Neuronal stem cell (in vitro differentiated cells): Measurements from ENCODE around the gene EPS8L3.
"Not testable (repeated sequence)": the region's sequence is repeated elsewhere in the genome, so short reads cannot be mapped to it uniquely, and the experiment has no call there.

ENCODE experiments used
- DNase-seq: peaks from one replicate; pipeline ENCODE4 v3.0.0-alpha.2; 2013; ENCODE audit warnings: low spot score
- H2AFZ ChIP-seq: one replicate; pipeline ENCODE4 v1.6.1; 2013; ENCODE audit warnings: mild to moderate bottlenecking, low read length, inconsistent platforms
- H2AK5ac ChIP-seq: 2 replicates; pipeline ENCODE4 v1.6.1; 2013; ENCODE audit warnings: low read depth, mild to moderate bottlenecking, inconsistent platforms, low read length, moderate library complexity, mixed read lengths
- H2BK120ac ChIP-seq: 2 replicates; pipeline ENCODE4 v1.6.1; 2013; ENCODE audit warnings: low read depth, mild to moderate bottlenecking, inconsistent platforms, low read length, moderate library complexity, mixed read lengths
- H2BK12ac ChIP-seq: one replicate; pipeline ENCODE4 v1.6.1; 2013; ENCODE audit warnings: low read length, inconsistent platforms
- H2BK15ac ChIP-seq: 2 replicates; pipeline ENCODE4 v1.6.1; 2013; ENCODE audit warnings: mild to moderate bottlenecking, low read length, inconsistent platforms, mixed read lengths
- H2BK5ac ChIP-seq: one replicate; pipeline ENCODE4 v1.6.1; 2013; ENCODE audit warnings: inconsistent platforms, mild to moderate bottlenecking, low read length, moderate library complexity
- H3K14ac ChIP-seq: one replicate; pipeline ENCODE4 v1.6.1; 2013; ENCODE audit warnings: low read length, inconsistent platforms
- H3K18ac ChIP-seq: 2 replicates; pipeline ENCODE4 v1.6.1; 2013; ENCODE audit warnings: low read length, inconsistent platforms
- H3K23ac ChIP-seq: 2 replicates; pipeline ENCODE4 v1.6.1; 2013; ENCODE audit warnings: low read depth, mild to moderate bottlenecking, mixed read lengths, low read length, inconsistent platforms; ENCODE audit not compliant: poor library complexity
- H3K27ac ChIP-seq: replicated peaks from 3 replicates; pipeline ENCODE4 v1.5.1; 2013; ENCODE audit warnings: low read length, inconsistent platforms
- H3K27me3 ChIP-seq, 3 experiments: 2 replicates each; pipeline ENCODE4 v1.6.1; 2013; ENCODE audit warnings: low read length in 3 of 3, mild to moderate bottlenecking in 2 of 3, inconsistent platforms in 1 of 3, low read depth in 1 of 3, mixed read lengths in 1 of 3, moderate library complexity in 1 of 3; ENCODE audit not compliant: control insufficient read depth in 3 of 3, insufficient read depth in 3 of 3
- H3K36me3 ChIP-seq, 2 donors: replicated peaks in 1 of 2; 2 replicates each; pipeline ENCODE4 v1.6.1; 2013; ENCODE audit warnings: low read length in 2 of 2; ENCODE audit not compliant: control insufficient read depth in 2 of 2, insufficient read depth in 2 of 2
- H3K4ac ChIP-seq: 2 replicates; pipeline ENCODE4 v1.6.1; 2013; ENCODE audit warnings: inconsistent platforms, mild to moderate bottlenecking, low read length, moderate library complexity
- H3K4me1 ChIP-seq, 2 donors: 1 replicate in 1 of 2; 2 replicates in 1 of 2; pipeline ENCODE4 v1.6.1; 2013; ENCODE audit warnings: low read length in 2 of 2, low read depth in 1 of 2; ENCODE audit not compliant: control insufficient read depth in 2 of 2, insufficient read depth in 1 of 2
- H3K4me2 ChIP-seq: one replicate; pipeline ENCODE4 v1.6.1; 2013; ENCODE audit warnings: mild to moderate bottlenecking, low read length, inconsistent platforms; ENCODE audit not compliant: insufficient read depth, poor library complexity, severe bottlenecking
- H3K4me3 ChIP-seq, 2 donors: 2 replicates each; pipeline ENCODE4 v1.5.1; 2013; ENCODE audit warnings: low read length in 2 of 2, mild to moderate bottlenecking in 2 of 2, inconsistent platforms in 1 of 2, moderate library complexity in 1 of 2
- H3K79me1 ChIP-seq: one replicate; pipeline ENCODE4 v1.6.1; 2013; ENCODE audit warnings: low read depth, mild to moderate bottlenecking, inconsistent platforms, low read length, moderate library complexity
- H3K9ac ChIP-seq: one replicate; pipeline ENCODE4 v1.6.1; 2013; ENCODE audit warnings: mild to moderate bottlenecking, low read depth, low read length, inconsistent platforms; ENCODE audit not compliant: poor library complexity
- H3K9me3 ChIP-seq, 2 donors: replicated peaks in 1 of 2; 2 replicates each; pipeline versions ENCODE3 to v1.6.1; 2013; ENCODE audit warnings: low read length in 2 of 2, mild to moderate bottlenecking in 2 of 2, inconsistent platforms in 1 of 2, low read depth in 1 of 2, mixed read lengths in 1 of 2, moderate library complexity in 1 of 2; ENCODE audit not compliant: control insufficient read depth in 2 of 2, insufficient read depth in 1 of 2
- H4K8ac ChIP-seq: one replicate; pipeline ENCODE4 v1.6.1; 2013; ENCODE audit warnings: low read depth, mild to moderate bottlenecking, inconsistent platforms, low read length, moderate library complexity
- H4K91ac ChIP-seq: one replicate; pipeline ENCODE4 v1.6.1; 2013; ENCODE audit warnings: low read length, low read depth, mild to moderate bottlenecking, inconsistent platforms; ENCODE audit not compliant: poor library complexity
- WGBS, 2 donors: extraction: QIAGEN DNeasy Blood & Tissue Kit; methylation state at CpG; one replicate each; pipeline ENCODE4 v1.1.7; 2013; ENCODE audit warnings: missing lambda C conversion rate in 2 of 2, mixed read lengths in 1 of 2; ENCODE audit not compliant: insufficient read length in 2 of 2, insufficient replicate concordance in 1 of 2; ENCODE audit errors: extremely low coverage in 2 of 2; 5-methylcytosine and 5-hydroxymethylcytosine counted together

EPS8L3 gene

GRCh38 chr1:109750920-109751319 lies 12.8 kb downstream of the EPS8L3 start:
- H2BK12ac ChIP-seq = no peak overlapping the region
- H2AFZ ChIP-seq = no peak overlapping the region
- no peak overlapping the region for H2AK5ac ChIP-seq
- H2BK15ac ChIP-seq = no peak overlapping the region
- peaks cover 4% of the 10 kb centered on the region in 2 donors for H3K9me3 ChIP-seq
- H3K14ac ChIP-seq = no peak overlapping the region
- no peak overlapping the region for H4K8ac ChIP-seq
- H3K4me3 ChIP-seq = no peak overlapping the region
- H3K27me3 ChIP-seq = peaks cover 0 to 60% (median 2%) of the 10 kb centered on the region in 3 experiments
- no peak overlapping the region for H3K18ac ChIP-seq
- no CpG with 5 or more reads among the region's 6 CpGs for WGBS, 2 donors
- no peaks in the 10 kb centered on the region for H3K36me3 ChIP-seq
- DNase-seq = no peak
- no peak overlapping the region for H3K4ac ChIP-seq
- no peak overlapping the region for H3K9ac ChIP-seq
- H3K27ac ChIP-seq = no peak overlapping the region
- no peak overlapping the region for H3K23ac ChIP-seq
- no peaks in the 10 kb centered on the region for H3K79me1 ChIP-seq
- H2BK5ac ChIP-seq = no peak overlapping the region
- H4K91ac ChIP-seq = no peak overlapping the region
- H2BK120ac ChIP-seq = no peak overlapping the region
- H3K4me1 ChIP-seq = peaks cover 0 to 2% of the 10 kb centered on the region in 2 donors
- H3K4me2 ChIP-seq = no peak overlapping the region

GRCh38 chr1:109750241-109750882 lies 13.4 kb downstream of the EPS8L3 start:
- peaks cover 4% of the 10 kb centered on the region in 2 donors for H3K9me3 ChIP-seq
- H3K4me2 ChIP-seq = no peak overlapping the region
- no peak overlapping the region for H3K4me3 ChIP-seq
- H2BK12ac ChIP-seq = no peak overlapping the region
- H3K79me1 ChIP-seq = no peaks in the 10 kb centered on the region
- H3K4me1 ChIP-seq = peaks cover 0 to 2% of the 10 kb centered on the region in 2 donors
- no peak overlapping the region for H3K9ac ChIP-seq
- peak overlapping the region; percentile 10 for H3K14ac ChIP-seq
- no peak overlapping the region for H3K4ac ChIP-seq
- no peak overlapping the region for H2BK120ac ChIP-seq
- no peak overlapping the region for H4K91ac ChIP-seq
- H2BK15ac ChIP-seq = no peak overlapping the region
- WGBS, 2 donors = no CpG with 5 or more reads among the region's 11 CpGs
- no peak overlapping the region for H4K8ac ChIP-seq
- no peak overlapping the region for H3K23ac ChIP-seq
- no peak overlapping the region for H2AK5ac ChIP-seq
- peaks cover 0 to 60% (median 2%) of the 10 kb centered on the region in 3 experiments for H3K27me3 ChIP-seq
- no peak overlapping the region for H2BK5ac ChIP-seq
- DNase-seq = no peak
- H3K27ac ChIP-seq = no peak overlapping the region
- H3K36me3 ChIP-seq = no peaks in the 10 kb centered on the region
- H3K18ac ChIP-seq = no peak overlapping the region
- H2AFZ ChIP-seq = no peak overlapping the region

GRCh38 chr1:109749221-109749620 lies 14.5 kb downstream of the EPS8L3 start:
- H3K18ac ChIP-seq = no peak overlapping the region
- H3K27me3 ChIP-seq = peaks cover 0 to 52% (median 2%) of the 10 kb centered on the region in 3 experiments
- H2BK15ac ChIP-seq = no peak overlapping the region
- no peaks in the 10 kb centered on the region for H3K36me3 ChIP-seq
- H2BK12ac ChIP-seq = no peak overlapping the region
- no peak overlapping the region for H3K27ac ChIP-seq
- no peak overlapping the region for H2BK5ac ChIP-seq
- H3K4me1 ChIP-seq = peaks cover 0 to 2% of the 10 kb centered on the region in 2 donors
- H2AFZ ChIP-seq = no peak overlapping the region
- DNase-seq = no peak
- no peak overlapping the region for H2BK120ac ChIP-seq
- no peak overlapping the region for H3K4ac ChIP-seq
- H3K23ac ChIP-seq = no peak overlapping the region
- no peak overlapping the region for H3K4me3 ChIP-seq
- no peak overlapping the region for H3K14ac ChIP-seq
- H3K9me3 ChIP-seq = peaks cover 4% of the 10 kb centered on the region in 2 donors
- no peak overlapping the region for H3K4me2 ChIP-seq
- no peak overlapping the region for H4K8ac ChIP-seq
- H4K91ac ChIP-seq = no peak overlapping the region
- no peak overlapping the region for H3K9ac ChIP-seq
- H3K79me1 ChIP-seq = no peaks in the 10 kb centered on the region
- no peak overlapping the region for H2AK5ac ChIP-seq

GRCh38 chr1:109748311-109748710 lies 15.4 kb downstream of the EPS8L3 start:
- not testable (repeated sequence) for H4K8ac ChIP-seq, H2BK12ac ChIP-seq, H2AK5ac ChIP-seq, H2BK120ac ChIP-seq, H3K18ac ChIP-seq, H3K4me1 ChIP-seq, H2BK5ac ChIP-seq, H3K9me3 ChIP-seq, H4K91ac ChIP-seq, H3K79me1 ChIP-seq, H3K27ac ChIP-seq, H2AFZ ChIP-seq, H3K23ac ChIP-seq, H3K14ac ChIP-seq, H3K4ac ChIP-seq, H3K4me3 ChIP-seq, H3K9ac ChIP-seq, DNase-seq, H3K36me3 ChIP-seq, H3K4me2 ChIP-seq, H2BK15ac ChIP-seq
- WGBS, 2 donors = no CpG with 5 or more reads among the region's 10 CpGs
- peaks cover 0 to 44% (median 0%) of the 10 kb centered on the region in 3 experiments for H3K27me3 ChIP-seq
